Eye (tissue), 1 donor: ENCODE data around the gene COQ10A.

Experiments used
- DNase-seq: peaks from one replicate; pipeline ENCODE4 v3.0.0-alpha.2; 2015

Gene COQ10A

GRCh38 chr12:56266693-56267442 lies at the start of gene COQ10A:
Gene COQ10A, plus strand, starts transcription at chr12:56266942. Its CDS starts 177 bp downstream, at chr12:56267119.
- DNase-seq = peak; percentile 97

- no peak for DNase-seq
These were observed 46.9 kb upstream of the COQ10A start for GRCh38 chr12:56219840-56220239.

- no peak for DNase-seq
These were observed 46.0 kb upstream of the COQ10A start for GRCh38 chr12:56220611-56221231.

- DNase-seq = peak; percentile 89
These were observed 45.4 kb upstream of the COQ10A start for GRCh38 chr12:56221232-56221756.

- DNase-seq = peak; percentile 99
These were observed 44.8 kb upstream of the COQ10A start, which contains the start of gene RNF41 for GRCh38 chr12:56221757-56222530. Gene RNF41, minus strand, starts transcription at chr12:56221922. Its CDS starts 7,875 bp downstream, at chr12:56214047.

GRCh38 chr12:56222531-56222895 lies 44.2 kb upstream of the COQ10A start:
- no peak for DNase-seq

GRCh38 chr12:56223571-56224101 lies 43.1 kb upstream of the COQ10A start:
- peak; percentile 18 for DNase-seq

- DNase-seq = peak; percentile 99
These were observed 42.5 kb upstream of the COQ10A start, which contains the start of gene NABP2 for GRCh38 chr12:56224102-56224701. Gene NABP2, plus strand, starts transcription at chr12:56224342. Its CDS starts 515 bp downstream, at chr12:56224857.

GRCh38 chr12:56224954-56225353 lies 41.8 kb upstream of the COQ10A start:
- no peak for DNase-seq

GRCh38 chr12:56229082-56229481 lies 37.7 kb upstream of the COQ10A start:
- no peak for DNase-seq

GRCh38 chr12:56229916-56230431 lies 36.8 kb upstream of the COQ10A start, which contains the start of gene SLC39A5:
Gene SLC39A5, plus strand, starts transcription at chr12:56230051. Its CDS starts 1,224 bp downstream, at chr12:56231275.
- no peak for DNase-seq

GRCh38 chr12:56230432-56231183 lies 36.1 kb upstream of the COQ10A start:
- no peak for DNase-seq

GRCh38 chr12:56231184-56231582 lies 35.6 kb upstream of the COQ10A start:
- DNase-seq = no peak

GRCh38 chr12:56234746-56235436 lies 31.9 kb upstream of the COQ10A start:
- DNase-seq = no peak

GRCh38 chr12:56236091-56236490 lies 30.7 kb upstream of the COQ10A start:
- no peak for DNase-seq

- no peak for DNase-seq
These were observed 29.8 kb upstream of the COQ10A start for GRCh38 chr12:56236985-56237384.

GRCh38 chr12:56237552-56237951 lies 29.2 kb upstream of the COQ10A start:
- no peak for DNase-seq

- DNase-seq = no peak
These were observed 25.1 kb upstream of the COQ10A start for GRCh38 chr12:56241424-56242303.

GRCh38 chr12:56242986-56243385 lies 23.8 kb upstream of the COQ10A start:
- DNase-seq = no peak

- no peak for DNase-seq
These were observed 23.0 kb upstream of the COQ10A start for GRCh38 chr12:56243731-56244181.
